GM18520 (cell line): ENCODE data around the gene CELF4.

Experiments
- ATAC-seq: cut with Tn5 transposase; IDR thresholded peaks from one replicate; pipeline ENCODE4 v1.9.1; 2021; ENCODE audit not compliant: unreplicated experiment

Gene CELF4

GRCh38 chr18:37565101-37565976, at the start of gene CELF4:
CELF4 (minus strand) TSS chr18:37565798.
- no peak for ATAC-seq

DNA sequence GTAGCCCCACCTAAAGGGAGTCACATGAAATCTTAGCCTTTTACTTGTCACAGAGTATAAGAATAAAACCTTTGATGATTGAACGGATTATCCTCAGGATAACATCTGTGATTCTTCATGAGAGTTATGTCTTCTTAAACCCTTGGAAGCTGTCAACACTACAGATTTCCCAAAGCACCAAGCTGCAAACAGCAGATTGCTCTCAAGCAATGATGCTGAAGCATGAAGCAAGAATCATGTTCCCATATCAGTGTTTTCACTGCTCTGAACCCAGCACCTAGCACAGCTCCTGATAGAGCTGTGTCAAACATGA, 47.6 kb upstream of the CELF4 start:
- no peak for ATAC-seq

- ATAC-seq = no peak
These were observed 47.1 kb upstream of the CELF4 start for GRCh38 chr18:37612524-37613252.

GRCh38 chr18:37611614-37612279, 46.1 kb upstream of the CELF4 start:
- ATAC-seq = no peak

GRCh38 chr18:37608876-37609275, 43.3 kb upstream of the CELF4 start:
- no peak for ATAC-seq

GRCh38 chr18:37607281-37607680, 41.7 kb upstream of the CELF4 start:
- ATAC-seq = no peak

DNA sequence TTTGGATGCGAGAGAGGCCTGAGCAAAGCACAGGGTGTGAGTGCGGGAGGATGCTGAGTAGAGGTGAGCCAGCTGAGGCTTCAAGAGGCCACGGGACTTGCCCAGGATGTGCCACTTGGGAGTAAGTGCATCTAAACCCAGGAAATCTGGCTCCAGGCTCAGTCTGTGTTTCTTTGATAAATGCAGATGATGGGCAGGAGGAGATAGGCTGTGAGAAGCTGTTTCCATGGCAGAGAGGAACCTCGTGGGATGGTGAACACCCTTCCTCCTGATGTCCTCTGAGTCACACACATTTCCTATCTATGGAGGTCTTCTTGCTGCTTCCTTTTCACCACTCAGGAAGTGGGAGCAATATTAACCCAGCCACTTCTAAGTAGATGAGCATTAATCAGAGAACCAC, 38.4 kb upstream of the CELF4 start:
- ATAC-seq = no peak

- ATAC-seq = peak; percentile 73
These were observed 33.6 kb upstream of the CELF4 start for GRCh38 chr18:37598966-37599896.

DNA sequence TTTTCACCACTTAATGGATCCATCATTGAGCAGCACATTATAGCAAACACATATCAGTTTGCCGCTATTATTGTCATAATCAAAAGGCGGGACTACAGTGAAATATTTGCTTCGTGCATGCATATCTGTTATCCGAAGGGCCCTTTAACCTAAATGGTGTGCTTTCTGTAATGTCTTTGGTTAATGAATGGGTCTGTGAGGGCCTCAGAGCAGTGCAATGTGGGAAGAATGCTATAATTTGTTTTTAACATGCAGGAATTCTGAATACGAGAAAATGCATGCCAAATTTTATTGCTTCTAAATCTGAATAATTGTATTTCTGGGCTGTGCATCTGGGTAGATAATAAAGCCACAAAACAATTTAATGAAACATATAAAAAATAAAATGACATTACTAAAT, 32.8 kb upstream of the CELF4 start:
- no peak for ATAC-seq

DNA sequence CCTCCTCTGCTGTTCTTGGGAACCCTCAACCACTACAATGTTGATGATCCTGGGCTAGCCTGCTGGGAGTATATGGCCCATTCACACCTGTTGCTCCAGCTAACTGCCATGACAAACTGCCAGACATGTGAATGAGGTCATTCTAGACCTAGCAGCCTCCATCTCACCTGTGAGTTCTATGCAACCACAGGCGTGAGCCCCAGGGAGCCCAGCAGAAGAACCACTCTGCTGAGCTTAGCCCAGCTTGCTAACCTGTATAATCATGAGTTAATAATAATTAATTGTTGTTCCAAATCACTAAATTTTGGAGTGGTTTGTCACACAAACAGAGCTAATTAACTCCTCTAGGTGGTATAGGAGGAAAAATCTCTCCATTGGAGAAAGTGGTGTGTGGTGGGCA, 24.7 kb upstream of the CELF4 start:
- no peak for ATAC-seq

GRCh38 chr18:37588289-37588688, 22.7 kb upstream of the CELF4 start:
- ATAC-seq = no peak

GRCh38 chr18:37586656-37587225, 21.1 kb upstream of the CELF4 start:
- ATAC-seq = no peak

DNA sequence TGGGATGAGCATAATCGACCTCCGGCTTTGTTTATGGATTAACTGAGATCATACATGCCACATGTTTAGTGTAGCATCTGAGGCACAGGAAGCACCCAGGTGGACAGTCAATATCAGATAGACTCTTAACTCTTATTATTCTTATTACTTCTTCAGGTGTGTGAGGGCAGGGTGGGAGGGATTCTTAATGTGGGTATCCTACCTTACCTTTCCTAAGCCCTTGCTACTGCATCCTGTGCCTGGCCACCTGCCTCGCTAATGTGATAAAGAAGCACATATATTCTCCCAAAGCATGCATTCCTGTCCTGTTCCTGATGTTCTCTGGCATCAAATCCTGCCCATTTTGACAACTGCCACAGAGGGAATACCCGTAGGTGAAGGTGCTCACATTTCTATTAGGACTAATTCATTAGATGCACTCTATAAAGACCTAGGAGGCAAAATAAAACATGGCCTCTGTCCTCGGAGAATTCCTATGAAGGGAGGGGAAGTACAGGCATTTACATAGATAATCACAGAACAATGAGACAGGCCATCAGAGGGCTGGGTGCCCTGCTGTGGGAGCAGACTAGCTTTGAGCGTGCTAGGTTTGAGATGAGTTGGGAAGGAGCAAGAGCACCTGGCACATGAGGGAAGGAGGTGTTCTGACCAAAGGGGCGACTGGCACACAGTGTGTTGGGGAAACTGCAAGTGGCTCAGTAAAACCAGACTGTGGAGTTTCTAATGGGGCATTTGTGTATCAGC, 19.5 kb upstream of the CELF4 start:
- ATAC-seq = no peak

GRCh38 chr18:37584217-37584616, 18.6 kb upstream of the CELF4 start:
- ATAC-seq = no peak

DNA sequence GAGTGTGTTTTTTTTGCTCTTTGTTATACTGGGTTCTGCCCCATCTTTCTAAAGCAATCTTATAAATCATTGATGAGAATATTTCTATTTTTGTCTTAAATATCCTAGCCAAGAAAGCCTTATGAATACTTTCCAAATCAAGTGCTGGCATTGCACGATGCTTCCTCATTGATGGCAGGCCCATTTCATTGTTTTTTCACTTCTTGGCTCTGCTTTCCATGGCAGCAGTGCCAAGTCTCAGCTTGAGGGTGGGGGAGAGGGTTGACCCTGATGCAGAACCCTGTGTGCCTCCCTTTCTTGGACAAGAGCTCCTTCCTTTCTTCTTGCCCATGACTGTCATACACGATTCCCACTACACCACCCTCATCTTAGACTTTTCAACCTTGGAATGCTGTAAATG, 16.7 kb upstream of the CELF4 start:
- no peak for ATAC-seq

- ATAC-seq = no peak
These were observed 13.4 kb upstream of the CELF4 start for GRCh38 chr18:37578886-37579513.

DNA sequence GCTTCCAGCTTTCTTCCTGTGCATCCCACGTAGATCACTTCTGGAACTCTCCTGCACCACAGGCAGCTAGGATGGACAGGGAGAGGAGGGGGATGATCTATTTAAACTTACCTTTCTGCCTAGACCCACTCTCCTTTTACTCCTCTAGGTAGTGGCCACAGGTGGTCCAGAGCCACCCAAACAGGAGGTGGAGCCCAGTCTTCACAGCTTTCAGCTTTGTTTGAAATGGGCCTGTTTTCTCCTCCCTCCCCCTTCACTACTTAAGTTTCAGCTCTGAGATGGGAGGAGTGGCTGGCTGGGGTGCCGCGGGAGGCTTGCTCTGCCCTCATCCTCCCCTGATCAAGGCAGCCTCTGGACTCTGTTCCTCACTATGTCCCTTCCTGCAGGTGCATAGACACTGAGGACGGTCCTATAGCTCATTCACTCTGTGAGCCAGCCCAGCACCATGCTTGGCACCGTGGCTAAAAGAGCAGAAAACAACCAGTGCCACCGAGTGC, 12.6 kb upstream of the CELF4 start:
- no peak for ATAC-seq

DNA sequence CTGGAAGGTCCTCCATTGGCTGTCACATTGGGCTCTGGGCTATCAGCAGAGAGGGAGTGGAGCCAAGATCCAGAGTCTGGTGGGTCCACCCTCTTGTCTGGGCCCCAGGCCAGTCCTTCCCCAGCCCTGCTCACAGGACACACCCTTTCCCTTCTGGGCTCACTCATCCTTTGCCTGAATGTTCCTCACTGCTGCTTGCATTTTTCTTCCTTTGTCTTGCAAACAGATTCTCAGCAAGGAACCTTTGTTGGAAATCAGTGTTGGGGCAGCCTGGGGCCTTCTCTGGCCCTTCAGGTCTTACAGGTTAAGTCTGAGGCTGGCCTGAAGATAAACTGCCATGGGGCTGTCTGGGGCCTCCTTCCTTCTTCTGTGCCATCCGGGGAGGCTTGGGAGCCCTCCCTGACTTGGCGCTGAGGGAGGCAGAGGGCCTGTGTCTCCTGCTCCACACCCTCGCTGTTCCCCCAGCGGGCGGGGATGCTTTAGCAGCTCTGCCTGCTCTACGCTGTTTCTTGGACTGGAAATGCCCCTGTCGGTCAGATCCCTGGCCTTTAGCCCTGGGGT, 11.5 kb upstream of the CELF4 start:
- ATAC-seq = no peak

DNA sequence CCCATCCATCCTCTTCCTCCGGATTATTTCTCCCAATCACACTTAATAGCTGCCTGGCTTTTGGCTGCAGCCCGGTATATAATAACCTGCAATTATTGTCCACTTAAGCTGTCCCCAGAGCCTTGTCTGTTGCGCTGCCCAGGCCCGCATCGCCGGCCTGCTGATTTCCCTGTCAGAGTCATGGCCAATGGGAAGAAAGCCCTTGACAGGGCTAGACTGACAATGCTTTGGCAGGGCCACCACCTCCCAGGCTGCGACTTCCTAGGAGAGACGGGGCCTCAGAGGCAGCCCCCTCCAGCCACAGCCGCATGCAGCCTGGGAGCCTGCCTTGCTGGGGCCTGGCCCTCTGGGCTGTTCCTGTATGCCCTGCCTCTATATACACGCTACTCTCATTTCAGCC, 10.0 kb upstream of the CELF4 start:
- no peak for ATAC-seq
